ENCODE measurements around the gene NSMCE3. TPM values are rescaled to one million over a fixed set of nuclear protein-coding genes. Genes with fewer than 3 reads are reported as not detected.

Gene NSMCE3
- total and polyA plus RNA-seq, 9 of the 15 experiments (the other 6 are each of a cell fraction or from before 2014, with no cell fraction given), result 0.92 to 8.4 (median 5.4) TPM

DNA sequence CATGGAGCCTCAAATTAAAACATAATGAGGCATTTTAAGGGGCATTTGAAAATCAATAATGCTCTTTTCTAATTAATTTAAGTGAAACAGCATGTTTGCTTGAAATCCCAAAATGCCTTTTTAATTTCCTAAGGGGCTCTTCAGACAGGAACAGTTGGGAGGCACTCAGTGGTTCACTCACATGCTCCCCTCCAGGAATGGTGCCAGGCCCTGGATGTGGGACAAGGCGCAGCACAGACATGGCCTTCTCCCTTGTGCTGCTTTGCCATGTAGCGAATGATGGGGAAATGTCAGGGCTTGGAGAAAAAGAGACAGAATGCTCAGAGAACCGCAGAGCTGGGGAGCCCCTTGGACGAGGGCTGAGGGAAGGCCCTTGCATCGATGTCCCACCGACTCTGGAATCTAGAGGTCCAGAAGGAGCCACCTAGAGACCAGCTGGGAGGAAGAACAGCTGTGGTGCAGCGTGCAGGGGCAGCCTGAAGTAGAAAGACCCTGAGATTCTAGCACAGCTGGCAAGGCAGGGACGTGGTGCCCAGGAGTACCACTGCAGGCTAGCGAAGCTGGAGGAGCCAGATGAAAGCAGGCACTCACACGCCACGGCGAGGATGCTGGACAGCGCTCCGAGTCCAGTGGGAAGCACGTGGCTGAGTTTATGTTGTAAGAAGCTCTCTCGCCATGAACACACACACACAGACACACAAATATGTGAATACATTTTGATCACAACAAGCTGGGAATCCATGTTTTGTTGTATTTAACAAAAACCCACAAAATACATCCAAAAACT lies 27.0 kb downstream of the NSMCE3 start (continued):
- TF ChIP-seq, protein P1, sequence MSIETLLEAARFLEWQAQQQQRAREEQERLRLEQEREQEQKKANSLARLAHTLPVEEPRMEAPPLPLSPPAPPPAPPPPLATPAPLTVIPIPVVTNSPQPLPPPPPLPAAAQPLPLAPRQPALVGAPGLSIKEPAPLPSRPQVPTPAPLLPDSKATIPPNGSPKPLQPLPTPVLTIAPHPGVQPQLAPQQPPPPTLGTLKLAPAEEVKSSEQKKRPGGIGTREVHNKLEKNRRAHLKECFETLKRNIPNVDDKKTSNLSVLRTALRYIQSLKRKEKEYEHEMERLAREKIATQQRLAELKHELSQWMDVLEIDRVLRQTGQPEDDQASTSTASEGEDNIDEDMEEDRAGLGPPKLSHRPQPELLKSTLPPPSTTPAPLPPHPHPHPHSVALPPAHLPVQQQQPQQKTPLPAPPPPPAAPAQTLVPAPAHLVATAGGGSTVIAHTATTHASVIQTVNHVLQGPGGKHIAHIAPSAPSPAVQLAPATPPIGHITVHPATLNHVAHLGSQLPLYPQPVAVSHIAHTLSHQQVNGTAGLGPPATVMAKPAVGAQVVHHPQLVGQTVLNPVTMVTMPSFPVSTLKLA (conservative IDR thresholded peaks at IDR 0.05), result peak in 1 of 2 experiments; percentile 51; a peak in 1 of 4 replicates

DNA sequence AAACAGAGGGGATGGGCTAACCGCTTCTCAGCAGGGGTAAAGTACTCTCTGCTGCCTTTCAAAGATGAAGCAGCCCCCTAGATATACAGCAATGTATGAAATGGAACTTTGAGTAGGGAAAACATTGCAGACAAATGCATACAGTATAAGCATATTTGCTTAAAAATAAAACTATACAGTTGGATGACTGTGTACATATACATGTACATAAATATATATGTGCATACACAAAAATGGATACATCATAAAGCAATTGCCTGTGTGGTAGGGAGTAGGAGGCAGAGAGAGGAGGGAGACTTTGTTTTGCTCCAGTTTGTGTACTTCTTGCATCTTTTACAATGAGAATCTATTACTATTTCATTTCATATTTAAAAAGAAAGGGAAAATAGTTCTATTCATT lies 28.4 kb downstream of the NSMCE3 start:
- intact Hi-C loops (cut with micrococcal nuclease) (no loop called here), in situ Hi-C loops (cut with MboI) (no loop called here)
- POLR2A ChIA-PET, result no interaction called here
- Histone ChIP-seq H3K9me1 (ENCODE audit: control insufficient read depth, insufficient read depth, low read length) (no peaks in the 10 kb centered on the region), H3K9me3 (replicated peaks; ENCODE audit: control insufficient read depth, insufficient read depth, low read depth, low read length) (no peaks in the 10 kb centered on the region), H3K4me2 (ENCODE audit: insufficient read depth, low read length) (no peak overlapping the region), H4K20me1 (replicated peaks; ENCODE audit: control insufficient read depth, insufficient read depth, low read length) (no peaks in the 10 kb centered on the region), H3K27ac (ENCODE audit: extremely low read depth, low read depth, low read length) (no peak overlapping the region), H3K9ac (ENCODE audit: insufficient read depth in 1 of 2, low read depth in 2 of 2, low read length in 2 of 2) (no peak overlapping the region), H3K36me3 (ENCODE audit: control insufficient read depth, insufficient read depth, low read length) (no peaks in the 10 kb centered on the region), H3K27me3 (ENCODE audit: control insufficient read depth in 2 of 2, insufficient read depth in 2 of 2, low read length in 2 of 2) (peaks cover 17 to 19% of the 10 kb centered on the region in 2 experiments), H3K79me2 (ENCODE audit: control insufficient read depth, insufficient read depth, low read length) (no peaks in the 10 kb centered on the region), H2AFZ (ENCODE audit: low read depth, low read length) (no peak overlapping the region), H3K4me1 (replicated peaks in 1 of 2; ENCODE audit: control insufficient read depth in 2 of 2, insufficient read depth in 2 of 2, low read length in 2 of 2) (no peaks in the 10 kb centered on the region), H3K4me3 (no peak overlapping the region)
- no TSS peak for BruUV-seq (replicated peaks)
- ATAC-seq, result no peak
- no peak for FAIRE-seq
- WGBS (ENCODE audit: insufficient coverage, low coverage, missing lambda C conversion rate), result 0% methylated on average over 1 of the region's 1 CpG
- no peak for DNase-seq (ENCODE audit: extremely low read depth in 1 of 4, low spot score in 3 of 4)
- no peak for TF ChIP-seq STAT5A (IDR thresholded peaks at IDR 0.05; ENCODE audit: borderline replicate concordance, low read length)
- CTCF ChIA-PET (ENCODE audit: low intra/inter-chr PET ratio), result no interaction called here

Data from K562 (cell line).